T1000 (cell line): ENCODE measurements around the gene PANK2.
"Not testable (repeated sequence)": the region's sequence is repeated elsewhere in the genome, so short reads cannot be mapped to it uniquely, and the experiment has no call there.

ENCODE experiments used
- DNase-seq: peaks from one replicate; lab custom pipeline; 2025; ENCODE audit warnings: mixed read lengths; lab: John Stamatoyannopoulos, UW

Gene PANK2

DNA sequence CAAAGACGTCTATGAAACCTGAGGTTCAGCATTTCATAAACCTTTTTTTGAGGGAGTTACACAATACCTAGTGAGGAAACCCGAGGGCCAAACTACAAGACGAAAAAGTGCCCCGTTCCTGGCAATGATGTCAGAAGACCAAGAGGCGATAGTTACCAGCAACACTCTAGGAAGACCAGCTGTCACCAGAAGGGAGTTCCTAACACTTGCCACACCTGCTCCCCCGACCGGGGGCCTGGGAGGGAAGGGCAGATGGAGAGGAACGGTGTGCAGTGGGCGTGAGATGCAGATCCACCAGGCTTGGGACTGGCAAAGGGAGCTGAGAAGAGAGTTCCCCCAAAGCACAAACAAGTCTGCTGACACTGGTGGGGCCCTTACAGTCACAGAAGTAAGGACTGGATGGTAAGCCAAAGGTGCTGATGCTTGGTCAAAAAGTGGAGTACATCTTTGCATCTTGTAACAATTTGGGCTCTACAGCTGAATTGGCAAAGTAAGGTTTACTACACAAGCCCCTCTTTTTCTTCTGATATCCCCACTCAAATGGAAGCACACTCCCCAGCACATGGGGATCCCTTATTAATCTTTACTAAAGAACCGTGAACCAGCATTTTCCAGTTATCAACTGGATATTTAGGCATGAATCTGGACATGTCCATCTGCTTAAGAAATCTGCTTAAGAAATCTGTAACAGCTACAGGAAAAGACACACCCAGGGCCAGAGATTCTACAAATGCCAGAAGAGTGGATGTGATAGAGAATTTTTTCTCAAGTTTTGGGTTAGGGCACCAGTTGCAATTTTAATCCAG lies 38.5 kb downstream of the PANK2 start:
- DNase-seq: no peak

GRCh38 chr20:3929713-3930060 lies 40.5 kb downstream of the PANK2 start:
- DNase-seq: no peak

- no peak for DNase-seq
Observed at GRCh38 chr20:3930265-3931206, 41.3 kb downstream of the PANK2 start.

DNA sequence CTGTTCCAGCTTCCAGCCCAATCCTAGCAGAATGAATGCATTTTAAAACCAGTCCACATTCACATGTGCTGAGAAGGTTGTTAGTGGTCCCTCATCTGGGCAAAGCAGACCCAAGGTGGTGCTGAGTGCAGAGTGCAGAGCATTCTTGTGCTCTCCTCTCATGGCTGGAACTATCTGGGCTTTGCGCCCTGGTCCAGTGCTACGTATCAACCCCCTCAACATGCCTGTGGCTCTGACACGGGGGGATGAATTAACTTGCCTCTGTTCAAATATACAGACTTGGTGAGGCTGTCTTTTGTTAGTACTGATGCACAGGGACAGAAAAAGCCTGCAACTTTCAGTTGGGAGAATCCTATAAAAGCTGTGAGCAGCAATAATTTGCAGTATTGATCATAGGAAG lies 42.5 kb downstream of the PANK2 start:
- DNase-seq: no peak

DNA sequence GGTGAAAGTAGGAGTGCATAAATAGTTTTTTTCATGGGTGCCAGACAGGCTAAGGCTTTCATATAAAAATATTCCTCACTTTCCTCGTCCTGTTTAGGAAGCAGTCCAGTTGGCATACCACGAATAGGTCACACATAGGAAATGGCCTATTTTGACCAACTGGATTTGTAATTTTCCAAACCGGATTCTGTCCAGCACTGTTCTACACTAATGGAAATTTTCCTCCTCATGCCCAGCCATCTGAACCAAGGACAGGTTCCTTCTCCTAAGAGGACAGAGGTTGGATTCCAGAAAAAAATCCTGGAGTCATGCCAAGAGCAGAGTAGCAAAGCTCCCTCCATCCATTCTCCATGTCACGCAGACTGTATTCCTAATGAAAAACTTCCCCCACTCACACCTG lies 43.1 kb downstream of the PANK2 start:
- no peak for DNase-seq

- DNase-seq: no peak
Observed at GRCh38 chr20:3932681-3933080, 43.5 kb downstream of the PANK2 start.

GRCh38 chr20:3933218-3933617 lies 44.0 kb downstream of the PANK2 start:
- DNase-seq: no peak

GRCh38 chr20:3934624-3935023 lies 45.4 kb downstream of the PANK2 start:
- DNase-seq: no peak

DNA sequence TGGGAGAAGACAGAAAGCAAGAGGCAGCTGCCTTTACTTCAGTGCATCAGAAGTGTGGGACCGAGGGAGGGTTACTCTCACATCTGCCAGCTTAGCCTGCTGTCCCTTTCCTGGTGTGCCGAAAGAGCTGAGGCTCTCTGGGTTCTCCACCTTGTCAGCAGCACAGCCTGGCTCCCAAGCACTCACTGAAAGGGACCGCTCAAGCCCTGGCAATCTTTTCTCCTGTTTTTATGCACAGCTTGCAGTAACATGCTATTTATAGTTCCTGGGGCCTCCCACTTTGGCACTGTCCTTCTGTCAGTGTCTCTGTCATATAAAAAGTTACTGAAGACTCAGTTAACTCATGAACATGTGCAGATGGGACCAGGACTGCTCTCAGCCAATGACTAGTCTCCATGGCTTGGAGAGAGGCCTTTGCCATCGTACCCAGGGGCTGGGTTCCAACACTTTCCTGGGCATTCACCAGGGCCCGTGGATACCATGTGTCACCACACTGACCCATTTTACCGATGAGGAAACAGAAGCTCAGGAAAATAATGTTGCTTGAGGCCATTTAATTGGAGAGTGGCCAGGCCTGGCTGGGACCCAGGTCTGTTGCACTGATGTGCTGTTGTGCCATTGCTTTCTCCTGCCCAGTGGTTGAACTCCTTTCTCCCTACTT lies 46.2 kb downstream of the PANK2 start:
- DNase-seq: no peak

- no peak for DNase-seq
Observed at GRCh38 chr20:3935956-3936340, 46.8 kb downstream of the PANK2 start.

DNA sequence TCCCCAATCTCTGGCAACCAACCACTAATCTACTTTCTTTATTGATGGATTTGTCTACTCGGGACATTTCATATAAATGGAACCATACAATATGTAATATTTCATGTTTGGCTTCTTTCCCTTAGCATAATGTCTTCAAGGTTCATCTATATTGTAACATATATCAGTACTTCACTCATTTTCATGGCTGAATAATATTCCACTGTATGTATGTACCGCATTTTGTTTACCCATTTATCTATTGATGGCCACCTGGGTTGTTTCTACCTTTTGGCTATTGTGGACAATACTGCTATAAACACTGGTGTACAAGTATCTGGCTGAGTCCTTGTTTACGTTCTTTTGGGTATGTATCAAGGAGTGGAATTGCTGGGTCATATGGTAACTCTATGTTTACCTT lies 48.4 kb downstream of the PANK2 start:
- DNase-seq: no peak

DNA sequence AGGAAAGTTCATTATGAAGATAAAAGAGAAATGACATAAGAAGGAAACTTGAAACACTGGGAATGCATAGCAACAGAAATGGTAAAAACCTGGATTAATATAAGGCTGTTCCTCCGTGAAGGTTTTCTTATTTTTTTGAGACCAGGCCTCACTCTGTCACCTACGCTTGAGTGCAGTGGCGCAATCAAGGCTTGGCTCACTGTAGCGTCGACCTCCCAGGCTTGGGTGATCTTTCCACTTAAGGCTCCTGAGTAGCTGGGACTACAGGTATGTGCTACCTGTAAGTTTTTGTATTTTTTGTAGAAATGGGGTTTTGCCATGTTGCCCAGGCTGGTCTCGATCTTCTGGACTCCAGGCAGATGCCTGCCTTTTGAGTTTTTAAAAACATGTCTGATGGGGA lies 51.7 kb downstream of the PANK2 start:
- DNase-seq: no peak

DNA sequence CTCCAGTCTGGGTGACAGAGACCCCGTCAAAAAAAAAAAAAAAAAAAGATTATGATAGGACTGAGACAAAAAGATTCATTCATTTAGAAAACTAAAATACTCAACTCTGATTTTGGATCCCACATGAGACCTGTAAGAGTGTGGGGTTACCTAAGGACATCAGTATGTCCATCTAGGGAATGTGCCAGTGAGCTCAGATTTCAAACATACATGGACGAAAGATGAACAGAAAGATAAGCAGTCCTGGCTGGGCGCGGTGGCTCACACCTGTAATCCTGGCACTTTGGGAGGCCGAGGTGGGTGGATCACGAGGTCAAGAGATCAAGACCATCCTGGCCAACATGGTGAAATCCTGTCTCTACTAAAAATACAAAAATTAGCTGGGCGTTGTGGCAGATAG lies 57.5 kb downstream of the PANK2 start:
- not testable (repeated sequence) for DNase-seq

GRCh38 chr20:3964719-3965118 lies 75.5 kb downstream of the PANK2 start:
- DNase-seq: no peak

DNA sequence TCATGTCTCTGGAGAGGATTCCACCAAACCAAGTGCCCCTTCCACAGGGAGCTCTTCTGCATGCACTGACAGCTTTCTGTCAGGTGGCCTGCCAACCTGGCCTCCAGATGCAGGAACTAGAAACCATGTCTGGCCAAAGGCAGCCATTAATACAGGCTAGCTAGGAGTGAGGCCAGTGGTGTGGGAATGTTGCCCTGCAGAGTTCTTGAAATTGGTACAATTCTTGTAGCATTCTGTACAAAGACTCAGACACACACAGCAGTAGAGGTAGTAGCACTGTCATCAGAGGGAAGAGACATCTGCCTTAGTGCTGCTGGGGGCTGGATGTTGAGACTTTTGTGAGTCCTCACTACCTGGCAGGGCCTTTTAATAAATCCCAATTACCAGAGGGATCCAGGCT lies 77.4 kb downstream of the PANK2 start:
- DNase-seq: no peak

DNA sequence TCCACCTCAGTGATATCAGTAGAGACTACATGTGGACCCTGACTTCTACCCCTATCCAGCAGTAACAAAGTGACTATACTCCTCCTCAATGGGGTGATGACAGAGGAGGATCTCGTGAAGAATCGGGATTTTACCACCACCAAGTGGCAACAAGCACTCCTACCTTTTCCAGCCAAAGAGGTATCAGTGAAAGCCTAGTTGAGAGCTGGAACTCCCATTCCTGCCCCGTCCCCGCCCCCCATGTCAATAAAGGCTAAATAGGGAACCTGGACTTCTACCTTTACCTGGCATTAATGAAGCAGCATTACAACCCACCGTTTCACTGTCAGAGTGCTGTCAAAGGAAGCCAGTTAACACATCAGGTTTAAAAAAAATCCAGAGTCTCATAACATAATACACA lies 80.8 kb downstream of the PANK2 start:
- no peak for DNase-seq

DNA sequence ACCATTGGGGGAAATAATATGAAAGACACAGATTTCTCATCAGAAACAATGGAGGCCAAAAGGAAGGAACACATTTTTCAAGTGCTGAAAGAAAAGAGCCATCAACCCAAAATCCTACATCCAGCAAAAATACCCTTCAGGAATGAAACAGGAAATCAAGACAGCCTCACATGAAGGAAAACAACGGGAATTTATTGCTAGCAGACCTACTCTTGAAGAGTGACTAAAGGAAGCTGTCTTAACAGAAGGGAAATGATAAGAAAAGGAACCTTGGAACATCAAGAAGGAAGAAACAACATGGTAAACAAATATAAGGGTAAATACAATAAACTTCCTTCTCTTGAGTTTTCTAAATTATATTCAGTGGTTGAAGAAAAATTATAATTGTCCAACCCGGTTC lies 82.0 kb downstream of the PANK2 start:
- no peak for DNase-seq

DNA sequence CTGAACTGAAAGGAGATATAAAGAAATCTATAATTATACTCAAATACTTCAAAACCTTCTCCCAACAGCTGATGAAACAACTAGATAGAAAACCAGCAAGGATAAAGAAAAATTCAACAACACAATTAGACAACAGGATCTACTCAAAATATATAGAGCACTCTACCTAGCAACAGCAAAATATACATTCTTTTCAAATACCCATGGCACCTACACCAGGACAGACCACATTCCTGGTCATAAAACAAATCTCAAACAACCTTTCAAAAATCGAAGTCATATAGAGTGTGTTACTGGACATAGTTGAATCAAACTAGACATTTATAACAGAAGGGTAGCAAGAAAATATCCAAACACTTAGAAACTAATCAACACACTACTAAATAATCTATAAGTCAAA lies 83.0 kb downstream of the PANK2 start:
- no peak for DNase-seq

DNA sequence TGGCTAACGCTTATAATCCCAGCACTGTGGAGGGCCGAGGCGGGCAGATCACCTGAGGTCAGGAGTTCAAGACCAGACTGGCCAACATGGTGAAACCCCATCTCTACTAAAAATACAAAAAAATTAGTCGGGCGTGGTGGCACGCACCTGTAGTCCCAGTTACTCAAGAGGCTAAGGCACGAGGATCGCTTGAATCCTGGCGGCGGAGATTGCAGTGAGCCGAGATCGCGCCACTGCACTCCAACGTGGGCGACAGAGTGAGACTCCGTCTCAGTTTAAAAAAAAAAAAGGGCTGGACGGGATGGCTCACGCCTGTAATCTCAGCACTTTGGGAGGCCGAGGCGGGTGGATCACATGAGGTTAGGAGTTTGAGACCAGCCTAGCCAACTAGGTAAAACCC lies 83.4 kb downstream of the PANK2 start:
- not testable (repeated sequence) for DNase-seq

- no peak for DNase-seq
Observed at GRCh38 chr20:3973705-3974104, 84.5 kb downstream of the PANK2 start.

DNA sequence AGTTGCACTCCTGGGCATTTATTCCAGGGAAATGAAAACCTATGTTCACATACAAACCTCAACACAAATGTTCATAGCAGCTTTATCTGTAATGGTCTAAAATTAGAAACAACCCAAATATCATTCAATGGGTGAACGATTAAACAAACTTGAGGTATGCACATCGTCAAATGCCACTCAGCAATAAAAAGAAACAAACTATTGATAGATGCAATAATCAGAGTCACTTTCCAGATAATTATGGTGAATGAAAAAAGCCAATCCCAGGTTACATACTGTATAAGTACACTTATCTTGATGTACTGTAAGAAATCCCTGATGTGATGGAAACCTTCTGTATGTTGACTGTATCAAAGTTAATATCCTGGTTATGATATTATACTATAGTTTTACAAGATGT lies 87.3 kb downstream of the PANK2 start:
- no peak for DNase-seq
